DND-41 (cell line): ENCODE data around the gene SDHAF3.
"Not testable (repeated sequence)": the region's sequence is repeated elsewhere in the genome, so short reads cannot be mapped to it uniquely, and the experiment has no call there.

Experiments used
- ATAC-seq: fragments of 200-7000 bp; cut with Tn5 transposase; 3 replicates; pipeline ENCODE4 v1.9.1; 2021; ENCODE audit warnings: low read depth; ENCODE audit not compliant: insufficient read depth
- DNase-seq: peaks from one replicate; pipeline ENCODE4 v3.0.0-alpha.2; 2020
- H2AFZ ChIP-seq: 2 replicates; pipeline ENCODE4 v1.6.0; 2012; ENCODE audit warnings: low read depth, low read length
- H3K27ac ChIP-seq: 2 replicates; pipeline ENCODE4 v1.5.1; 2012; ENCODE audit warnings: low read length, inconsistent platforms
- H3K27me3 ChIP-seq: fragments of 200-600 bp; sonication (generic); 2 replicates; pipeline ENCODE4 v1.6.0; 2012; ENCODE audit warnings: low read length, mild to moderate bottlenecking, inconsistent platforms; ENCODE audit not compliant: insufficient read depth, poor library complexity
- H3K36me3 ChIP-seq: 2 replicates; pipeline ENCODE4 v1.5.1; 2012; ENCODE audit warnings: low read length, inconsistent platforms; ENCODE audit not compliant: insufficient read depth
- H3K4me1 ChIP-seq: 2 replicates; pipeline ENCODE4 v1.5.1; 2012; ENCODE audit warnings: mild to moderate bottlenecking, low read length; ENCODE audit not compliant: insufficient read depth
- H3K4me2 ChIP-seq: 2 replicates; pipeline ENCODE4 v1.6.0; 2012; ENCODE audit warnings: mild to moderate bottlenecking, moderate library complexity, low read length, inconsistent platforms; ENCODE audit not compliant: insufficient read depth
- H3K4me3 ChIP-seq, 2 experiments: fragments of 200-600 bp in 1 of 2; shearing (Covaris generic) in 1 of 2; 2 replicates each; pipeline ENCODE4 v1.5.1; 2012 to 2016; ENCODE audit warnings: inconsistent platforms in 2 of 2, low read length in 2 of 2, mild to moderate bottlenecking in 2 of 2, low read depth in 1 of 2, moderate library complexity in 1 of 2
- H3K79me2 ChIP-seq: 2 replicates; pipeline ENCODE4 v1.6.0; 2012; ENCODE audit warnings: low read length, inconsistent platforms; ENCODE audit not compliant: insufficient read depth
- H3K9ac ChIP-seq: 2 replicates; pipeline ENCODE4 v1.6.0; 2012; ENCODE audit warnings: low read depth, mild to moderate bottlenecking, inconsistent platforms, low read length, moderate library complexity
- H3K9me3 ChIP-seq: 2 replicates; pipeline ENCODE4 v1.5.1; 2012; ENCODE audit warnings: low read length, moderate library complexity, mild to moderate bottlenecking, inconsistent platforms; ENCODE audit not compliant: insufficient read depth, severe bottlenecking
- H4K20me1 ChIP-seq: 2 replicates; pipeline ENCODE4 v1.6.0; 2012; ENCODE audit warnings: low read length; ENCODE audit not compliant: insufficient read depth
- CTCF ChIP-seq: IDR thresholded peaks from 2 replicates; pipeline ENCODE4 v1.5.1; 2012; ENCODE audit warnings: borderline replicate concordance, low read length, moderate library complexity, mild to moderate bottlenecking; ENCODE audit not compliant: poor library complexity, severe bottlenecking; ENCODE audit errors: extremely low read depth
- EZH2 ChIP-seq: IDR thresholded peaks from 3 replicates; pipeline ENCODE4 v1.6.1; 2012; ENCODE audit warnings: borderline replicate concordance, low read depth, mild to moderate bottlenecking, moderate library complexity, low read length, inconsistent platforms; ENCODE audit not compliant: severe bottlenecking

Gene SDHAF3

GRCh38 chr7:97117372-97118188 is at the start of gene SDHAF3:
SDHAF3 (plus strand) TSS chr7:97117698; CDS start chr7:97117724, 26 bp downstream.
- Histone ChIP-seq H3K4me3 (peak within 1 kb of the TSS; percentile 32 to 67; a peak in 3 of 4 replicates), H3K27ac (peak within 1 kb of the TSS; percentile 79), H3K9ac (peak within 1 kb of the TSS; percentile 57), H3K36me3 (no peaks in the 10 kb centered on the region), H3K79me2 (peaks cover 37% of the 10 kb centered on the region), H4K20me1 (no peaks in the 10 kb centered on the region), H3K9me3 (peaks cover 5% of the 10 kb centered on the region), H3K27me3 (no peaks in the 10 kb centered on the region), H3K4me2 (peak within 1 kb of the TSS; percentile 50), H2AFZ (peak within 1 kb of the TSS; percentile 73), H3K4me1 (peaks cover 23% of the 10 kb centered on the region)
- TF ChIP-seq CTCF (peak; percentile 8), EZH2 (no peak)
- ATAC-seq (peak; percentile 92), DNase-seq (peak; percentile 93)

- H3K36me3 ChIP-seq, H3K27ac ChIP-seq, H4K20me1 ChIP-seq, H3K27me3 ChIP-seq, H3K4me2 ChIP-seq, H3K9ac ChIP-seq, ATAC-seq, H3K4me1 ChIP-seq, H3K4me3 ChIP-seq, H2AFZ ChIP-seq, H3K9me3 ChIP-seq, H3K79me2 ChIP-seq, DNase-seq: not testable (repeated sequence)
These were observed 45.5 kb upstream of the SDHAF3 start for GRCh38 chr7:97072025-97072424.

GRCh38 chr7:97075928-97076327 is 41.6 kb upstream of the SDHAF3 start:
- Histone ChIP-seq H4K20me1 (no peaks in the 10 kb centered on the region), H3K9ac (no peak overlapping the region)

More at GRCh38 chr7:97075928-97076327, 41.6 kb upstream of the SDHAF3 start:
- TF ChIP-seq EZH2, result no peak
- no peak for TF ChIP-seq CTCF
- Histone ChIP-seq H3K79me2 (no peaks in the 10 kb centered on the region), H2AFZ (no peak overlapping the region), H3K36me3 (no peaks in the 10 kb centered on the region), H3K4me2 (no peak overlapping the region), H3K9me3 (no peaks in the 10 kb centered on the region), H3K27me3 (no peaks in the 10 kb centered on the region), H3K27ac (no peak overlapping the region), H3K4me1 (no peaks in the 10 kb centered on the region), H3K4me3 (no peak overlapping the region)
- no peak for ATAC-seq
- no peak for DNase-seq
